Osteocyte (in vitro differentiated cells): ENCODE measurements around the gene LPCAT2. TPM values are rescaled to one million over a fixed set of nuclear protein-coding genes. Genes with fewer than 3 reads are reported as not detected.

Experiments used
- DNase-seq: peaks from one replicate; pipeline ENCODE4 v3.0.0; 2021; ENCODE audit warnings: mixed read lengths; ENCODE audit not compliant: unreplicated experiment; ENCODE audit errors: extremely low spot score
- H3K27ac Mint-ChIP-seq: one replicate; pipeline ENCODE4 v1.8.0; 2021; ENCODE audit warnings: mild to moderate bottlenecking, mixed read lengths; ENCODE audit not compliant: unreplicated experiment
- H3K27me3 Mint-ChIP-seq: one replicate; pipeline ENCODE4 v1.8.0; 2021; ENCODE audit warnings: mixed read lengths; ENCODE audit not compliant: unreplicated experiment
- H3K36me3 Mint-ChIP-seq: one replicate; pipeline ENCODE4 v1.8.0; 2021; ENCODE audit warnings: mixed read lengths; ENCODE audit not compliant: unreplicated experiment
- H3K4me1 Mint-ChIP-seq: one replicate; pipeline ENCODE4 v1.8.0; 2021; ENCODE audit warnings: mixed read lengths; ENCODE audit not compliant: unreplicated experiment
- H3K4me3 Mint-ChIP-seq: one replicate; pipeline ENCODE4 v1.8.0; 2021; ENCODE audit warnings: mild to moderate bottlenecking, moderate library complexity, mixed read lengths; ENCODE audit not compliant: unreplicated experiment
- H3K9me3 Mint-ChIP-seq: one replicate; pipeline ENCODE4 v1.8.0; 2021; ENCODE audit warnings: mixed read lengths; ENCODE audit not compliant: unreplicated experiment
- total RNA-seq: library from RNA; stranded (reverse); gene quantifications from 2 replicates; pipeline ENCODE4 v1.2.1, GENCODE V29; 2021
- TF ChIP-seq, protein P1 (sequence below): fragments of 200-600 bp; sonication (generic); IDR thresholded peaks from 2 replicates; pipeline ENCODE4 v1.5.0; 2021; ENCODE audit warnings: antibody characterized with exemption, mild to moderate bottlenecking, moderate library complexity

Gene LPCAT2
- total RNA-seq, 1 donor from 2014 or later, result 9.6 TPM

DNA sequence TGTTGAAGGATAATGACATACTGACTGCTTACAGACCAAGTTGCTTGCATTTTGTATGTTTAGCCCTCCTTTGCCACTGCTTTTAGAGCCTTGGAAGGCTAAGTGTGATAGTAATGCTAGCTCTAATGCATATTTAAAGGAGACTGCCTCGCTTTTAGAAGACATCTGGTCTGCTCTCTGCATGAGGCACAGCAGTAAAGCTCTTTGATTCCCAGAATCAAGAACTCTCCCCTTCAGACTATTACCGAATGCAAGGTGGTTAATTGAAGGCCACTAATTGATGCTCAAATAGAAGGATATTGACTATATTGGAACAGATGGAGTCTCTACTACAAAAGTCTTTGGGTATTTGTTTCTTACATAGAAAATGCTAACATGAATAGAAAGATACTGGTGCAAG lies 76.8 kb downstream of the LPCAT2 start:
- H3K27me3 Mint-ChIP-seq, result no peaks in the 10 kb centered on the region
- DNase-seq, result no peak
- no peaks in the 10 kb centered on the region for H3K9me3 Mint-ChIP-seq

DNA sequence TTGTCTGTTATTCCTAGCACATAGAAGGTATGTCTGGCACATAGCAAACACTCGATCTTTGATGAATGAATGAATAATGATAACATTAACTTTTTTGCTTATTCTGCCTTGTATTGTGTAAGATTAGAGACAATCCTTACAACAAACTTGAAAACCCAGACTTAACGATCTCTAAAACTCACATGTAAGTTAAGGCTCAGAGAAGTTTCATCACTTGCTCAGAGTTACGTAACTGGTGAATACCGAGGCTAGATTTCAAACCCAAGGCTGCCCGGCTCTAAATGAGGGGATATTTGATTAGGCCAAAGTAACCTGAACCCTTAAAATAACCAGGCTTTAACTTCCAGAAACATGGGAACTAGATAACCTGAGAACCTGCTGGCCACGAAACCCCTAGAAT lies 79.9 kb downstream of the LPCAT2 start:
- no peaks in the 10 kb centered on the region for H3K9me3 Mint-ChIP-seq
- H3K4me1 Mint-ChIP-seq, result no peaks in the 10 kb centered on the region
- no peak overlapping the region for H3K4me3 Mint-ChIP-seq
- no peak for DNase-seq
- no peaks in the 10 kb centered on the region for H3K36me3 Mint-ChIP-seq
- TF ChIP-seq, protein P1, sequence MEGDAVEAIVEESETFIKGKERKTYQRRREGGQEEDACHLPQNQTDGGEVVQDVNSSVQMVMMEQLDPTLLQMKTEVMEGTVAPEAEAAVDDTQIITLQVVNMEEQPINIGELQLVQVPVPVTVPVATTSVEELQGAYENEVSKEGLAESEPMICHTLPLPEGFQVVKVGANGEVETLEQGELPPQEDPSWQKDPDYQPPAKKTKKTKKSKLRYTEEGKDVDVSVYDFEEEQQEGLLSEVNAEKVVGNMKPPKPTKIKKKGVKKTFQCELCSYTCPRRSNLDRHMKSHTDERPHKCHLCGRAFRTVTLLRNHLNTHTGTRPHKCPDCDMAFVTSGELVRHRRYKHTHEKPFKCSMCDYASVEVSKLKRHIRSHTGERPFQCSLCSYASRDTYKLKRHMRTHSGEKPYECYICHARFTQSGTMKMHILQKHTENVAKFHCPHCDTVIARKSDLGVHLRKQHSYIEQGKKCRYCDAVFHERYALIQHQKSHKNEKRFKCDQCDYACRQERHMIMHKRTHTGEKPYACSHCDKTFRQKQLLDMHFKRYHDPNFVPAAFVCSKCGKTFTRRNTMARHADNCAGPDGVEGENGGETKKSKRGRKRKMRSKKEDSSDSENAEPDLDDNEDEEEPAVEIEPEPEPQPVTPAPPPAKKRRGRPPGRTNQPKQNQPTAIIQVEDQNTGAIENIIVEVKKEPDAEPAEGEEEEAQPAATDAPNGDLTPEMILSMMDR, result no peak
- no peak overlapping the region for H3K27ac Mint-ChIP-seq
- H3K27me3 Mint-ChIP-seq, result peaks cover 20% of the 10 kb centered on the region

More for the DNA sequence above, 76.8 kb downstream of the LPCAT2 start:
- Mint-ChIP-seq H3K36me3 (no peaks in the 10 kb centered on the region), H3K27ac (no peak overlapping the region), H3K4me1 (no peaks in the 10 kb centered on the region), H3K4me3 (no peak overlapping the region)
- TF ChIP-seq, protein P1, result no peak

GRCh38 chr16:55592306-55592705 lies 83.4 kb downstream of the LPCAT2 start:
- TF ChIP-seq, protein P1, result no peak
- Mint-ChIP-seq H3K4me3 (no peak overlapping the region), H3K27ac (no peak overlapping the region), H3K9me3 (no peaks in the 10 kb centered on the region), H3K4me1 (no peaks in the 10 kb centered on the region), H3K27me3 (peaks cover 51% of the 10 kb centered on the region), H3K36me3 (no peaks in the 10 kb centered on the region)
- DNase-seq, result no peak

- Mint-ChIP-seq H3K27ac (no peak overlapping the region), H3K4me3 (no peak overlapping the region), H3K27me3 (peaks cover 41% of the 10 kb centered on the region), H3K4me1 (no peaks in the 10 kb centered on the region), H3K36me3 (no peaks in the 10 kb centered on the region), H3K9me3 (no peaks in the 10 kb centered on the region)
- TF ChIP-seq, protein P1, result no peak
- DNase-seq, result no peak
These were observed 89.1 kb downstream of the LPCAT2 start for GRCh38 chr16:55597928-55598327.

GRCh38 chr16:55605754-55606336 lies 97.0 kb downstream of the LPCAT2 start:
- no peak overlapping the region for H3K4me3 Mint-ChIP-seq
- TF ChIP-seq, protein P1, result no peak
- no peak overlapping the region for H3K27ac Mint-ChIP-seq
- H3K36me3 Mint-ChIP-seq, result no peaks in the 10 kb centered on the region
- peaks cover 39% of the 10 kb centered on the region for H3K27me3 Mint-ChIP-seq
- no peak for DNase-seq
- no peaks in the 10 kb centered on the region for H3K4me1 Mint-ChIP-seq
- H3K9me3 Mint-ChIP-seq, result no peaks in the 10 kb centered on the region
